K562 treated with DMSO at 1 percent for 4 hours (cell line): Measurements from ENCODE around the gene NBPF9. TPM values are rescaled to one million over a fixed set of nuclear protein-coding genes. Genes with fewer than 3 reads are reported as not detected.

Experiments
- total RNA-seq: library from RNA; unstranded; fragments of 300-600 nt; gene quantifications from 2 replicates; pipeline ENCODE4 v1.2.3, GENCODE V29; 2022; ENCODE audit not compliant: insufficient read depth

NBPF9 gene, protein sequence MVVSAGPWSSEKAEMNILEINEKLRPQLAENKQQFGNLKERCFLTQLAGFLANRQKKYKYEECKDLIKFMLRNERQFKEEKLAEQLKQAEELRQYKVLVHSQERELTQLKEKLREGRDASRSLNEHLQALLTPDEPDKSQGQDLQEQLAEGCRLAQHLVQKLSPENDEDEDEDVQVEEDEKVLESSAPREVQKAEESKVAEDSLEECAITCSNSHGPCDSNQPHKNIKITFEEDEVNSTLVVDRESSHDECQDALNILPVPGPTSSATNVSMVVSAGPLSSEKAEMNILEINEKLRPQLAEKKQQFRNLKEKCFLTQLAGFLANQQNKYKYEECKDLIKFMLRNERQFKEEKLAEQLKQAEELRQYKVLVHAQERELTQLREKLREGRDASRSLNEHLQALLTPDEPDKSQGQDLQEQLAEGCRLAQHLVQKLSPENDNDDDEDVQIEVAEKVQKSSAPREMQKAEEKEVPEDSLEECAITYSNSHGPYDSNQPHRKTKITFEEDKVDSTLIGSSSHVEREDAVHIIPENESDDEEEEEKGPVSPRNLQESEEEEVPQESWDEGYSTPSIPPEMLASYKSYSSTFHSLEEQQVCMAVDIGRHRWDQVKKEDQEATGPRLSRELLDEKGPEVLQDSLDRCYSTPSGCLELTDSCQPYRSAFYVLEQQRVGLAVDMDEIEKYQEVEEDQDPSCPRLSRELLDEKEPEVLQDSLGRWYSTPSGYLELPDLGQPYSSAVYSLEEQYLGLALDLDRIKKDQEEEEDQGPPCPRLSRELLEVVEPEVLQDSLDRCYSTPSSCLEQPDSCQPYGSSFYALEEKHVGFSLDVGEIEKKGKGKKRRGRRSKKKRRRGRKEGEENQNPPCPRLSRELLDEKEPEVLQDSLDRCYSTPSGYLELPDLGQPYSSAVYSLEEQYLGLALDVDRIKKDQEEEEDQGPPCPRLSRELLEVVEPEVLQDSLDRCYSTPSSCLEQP (N-terminal part only)
- 3.5 and 4.6 TPM in 2 replicates for total RNA-seq

DNA sequence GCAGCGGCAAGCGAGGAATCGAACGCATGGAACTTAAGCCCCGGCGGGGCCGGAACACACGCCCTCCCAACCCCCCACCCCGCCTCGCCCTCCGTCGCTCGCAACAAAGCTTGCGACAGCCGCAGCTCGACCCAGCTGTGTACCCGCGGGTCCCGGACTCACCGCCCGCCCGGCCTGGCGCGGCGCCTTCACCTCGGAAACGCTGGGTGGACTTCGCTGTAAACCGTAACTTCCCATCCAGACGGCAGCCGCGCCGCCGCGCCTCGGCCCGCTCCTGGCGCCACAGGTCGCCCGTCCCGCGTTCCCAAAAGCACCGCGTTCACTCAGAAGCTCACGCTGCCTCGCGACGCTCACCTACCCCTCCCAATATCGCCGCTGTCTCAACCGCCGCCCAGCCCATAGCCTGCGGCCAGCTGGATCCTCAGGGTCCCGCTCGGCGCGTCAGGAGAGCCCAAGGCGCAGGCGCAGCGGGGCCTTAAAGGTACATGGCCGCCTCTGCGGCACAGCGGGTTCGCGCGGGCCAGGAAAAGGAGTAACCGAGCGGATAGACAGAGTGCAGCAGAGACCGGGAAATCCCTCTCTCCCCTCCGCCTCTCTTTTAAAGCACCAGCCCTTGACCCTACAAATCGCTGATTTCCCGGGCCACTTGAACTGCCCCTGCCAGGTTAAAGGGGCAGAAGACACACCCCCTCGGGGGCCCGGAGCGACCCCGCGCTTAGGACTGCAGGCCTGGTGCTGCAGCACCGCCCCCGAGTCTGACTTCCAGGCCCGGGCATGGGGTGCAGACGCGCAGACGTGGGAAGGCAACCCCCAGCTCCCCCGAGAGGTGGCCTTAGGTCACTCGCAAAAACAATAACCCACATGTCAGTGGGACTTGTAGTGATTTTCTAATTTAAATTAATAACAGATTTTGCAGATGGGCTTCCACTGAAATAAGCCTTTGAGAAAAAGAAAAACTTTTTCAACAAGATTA, at the start of gene NBPF9:
TSS of gene NBPF9 (minus strand) at position 443 of the 973 bp plus-strand sequence. CDS start 21,412 bp downstream, outside the sequence.

